HG02610 (cell line): ENCODE data around the gene CALML3.

Experiments
- ATAC-seq: cut with Tn5 transposase; IDR thresholded peaks from one replicate; pipeline ENCODE4 v1.9.1; 2021; ENCODE audit warnings: mild to moderate bottlenecking, moderate library complexity; ENCODE audit not compliant: unreplicated experiment

CALML3 gene

GRCh38 chr10:5537684-5538083 is 12.9 kb downstream of the CALML3 start:
- no peak for ATAC-seq

- ATAC-seq = no peak
Observed at GRCh38 chr10:5538446-5538845, 13.7 kb downstream of the CALML3 start.

DNA sequence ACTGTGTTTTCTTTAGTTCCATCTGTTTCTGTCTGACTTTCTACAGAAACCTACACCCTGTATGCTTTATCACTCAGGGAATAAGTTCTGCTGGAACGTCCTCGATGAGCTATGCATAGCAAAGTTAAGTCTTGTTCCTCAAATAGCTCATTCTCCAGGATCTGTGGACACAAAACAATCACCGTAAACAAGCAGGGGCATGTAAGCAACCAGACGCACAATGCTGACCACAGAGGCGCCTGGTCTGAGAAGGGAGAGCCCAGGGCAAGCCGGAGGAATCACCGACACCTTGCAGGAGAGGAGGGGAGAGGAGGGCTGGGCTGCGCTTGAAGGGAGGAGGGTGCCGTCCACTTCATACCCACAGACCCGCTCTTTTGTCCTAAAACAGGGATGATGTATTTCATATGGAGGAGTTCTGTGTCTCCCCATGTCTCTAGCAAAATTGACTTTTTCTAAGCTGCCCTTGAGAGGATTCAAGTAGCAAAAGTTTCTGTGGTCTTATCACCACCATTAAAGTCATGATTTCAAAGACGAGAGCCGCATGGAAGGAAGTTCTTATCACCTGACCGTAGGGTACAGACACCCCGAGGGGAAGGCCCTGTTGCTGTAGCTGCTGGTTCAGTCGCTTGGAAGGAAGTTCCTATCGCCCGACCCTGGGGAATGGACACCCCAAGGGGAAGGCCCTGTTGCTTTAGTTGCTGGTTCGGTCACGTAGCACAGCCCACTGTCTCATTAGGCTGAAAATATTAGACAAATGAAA is 14.3 kb downstream of the CALML3 start:
- ATAC-seq = no peak

DNA sequence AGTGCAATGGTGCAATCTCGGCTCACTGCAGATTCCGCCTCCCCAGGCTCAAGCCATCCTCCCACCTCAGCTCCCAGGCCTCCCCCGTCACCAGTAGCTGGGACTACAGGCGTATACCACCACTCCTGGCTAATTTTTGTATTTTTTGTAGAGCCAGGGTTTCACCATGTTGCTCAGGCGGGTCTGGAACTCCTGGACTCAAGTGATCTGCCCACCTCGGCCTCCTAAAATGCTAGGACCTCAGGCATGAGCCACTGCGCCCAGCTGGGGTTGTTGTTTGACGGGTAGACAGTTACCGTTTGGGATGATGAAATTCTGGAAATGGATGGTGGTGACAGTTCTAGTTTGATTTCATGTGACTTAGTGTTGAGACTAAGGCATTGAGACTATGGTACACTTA is 15.3 kb downstream of the CALML3 start:
- no peak for ATAC-seq

- ATAC-seq = no peak
Observed at GRCh38 chr10:5540891-5541290, 16.1 kb downstream of the CALML3 start.

- ATAC-seq = no peak
Observed at GRCh38 chr10:5542100-5542499, 17.3 kb downstream of the CALML3 start.

DNA sequence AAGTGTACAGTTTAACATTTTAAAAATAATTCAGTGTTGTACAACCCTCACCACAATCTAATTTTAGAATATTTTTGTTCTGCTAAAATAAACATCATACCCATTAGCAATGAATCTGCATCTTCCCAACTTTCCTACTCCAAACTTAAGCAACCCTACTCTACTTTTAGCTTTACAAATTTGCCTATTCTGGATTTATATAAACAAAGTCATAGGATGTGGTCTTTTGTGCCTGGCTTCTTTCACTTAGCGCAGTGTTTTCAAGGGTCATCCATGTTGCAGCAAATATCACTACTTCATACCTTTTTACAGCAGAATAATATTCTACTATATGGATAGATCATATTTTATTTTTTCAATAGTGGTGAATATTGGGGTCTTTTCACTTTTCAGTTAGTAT is 18.9 kb downstream of the CALML3 start:
- ATAC-seq = no peak

DNA sequence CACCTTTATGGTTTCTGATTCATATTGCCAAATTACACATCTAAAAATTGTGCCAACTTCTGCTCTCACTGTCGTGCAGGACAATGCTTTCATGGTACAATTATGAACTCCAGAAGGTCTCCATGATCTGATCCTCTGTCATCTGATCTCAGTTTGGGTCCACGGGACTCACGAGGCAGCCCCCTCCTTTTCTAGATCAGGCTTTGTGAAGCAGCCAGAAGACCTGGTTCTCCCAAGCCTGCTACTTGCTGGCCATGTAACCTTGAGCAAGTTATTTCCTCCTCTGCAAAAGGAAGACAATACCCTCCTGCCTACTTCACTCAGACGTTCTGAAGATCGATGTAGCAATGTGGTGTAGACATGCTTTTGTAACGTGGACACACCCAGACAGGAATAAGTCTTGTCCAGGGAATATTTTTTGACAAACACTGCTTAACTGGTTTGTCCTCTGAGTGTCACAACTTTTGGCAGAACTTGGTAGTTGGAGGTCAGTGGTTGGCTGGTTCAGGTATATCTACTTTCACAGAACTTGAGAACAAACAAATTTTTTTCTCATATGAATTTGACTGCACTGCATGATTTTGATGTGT is 19.6 kb downstream of the CALML3 start:
- no peak for ATAC-seq

DNA sequence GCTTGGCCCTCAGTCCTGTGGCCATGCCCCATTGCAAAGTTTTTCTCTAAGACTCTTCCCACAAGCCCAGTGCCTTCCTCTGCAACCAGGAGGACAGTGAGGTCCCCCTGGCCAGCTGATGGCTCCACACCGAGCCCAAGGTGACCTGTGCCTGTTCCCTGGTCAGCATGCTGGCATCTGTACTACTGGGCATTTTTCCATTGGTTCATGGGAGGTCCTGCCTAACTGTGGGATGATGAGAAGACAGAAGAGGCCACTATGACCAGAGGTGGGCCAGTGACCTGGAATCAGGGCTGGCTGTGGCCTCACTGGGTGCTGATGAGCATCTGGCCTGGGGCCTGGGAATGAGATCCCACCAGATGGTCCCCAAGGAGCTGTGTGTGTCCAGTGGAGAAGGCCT is 20.2 kb downstream of the CALML3 start:
- ATAC-seq = no peak

DNA sequence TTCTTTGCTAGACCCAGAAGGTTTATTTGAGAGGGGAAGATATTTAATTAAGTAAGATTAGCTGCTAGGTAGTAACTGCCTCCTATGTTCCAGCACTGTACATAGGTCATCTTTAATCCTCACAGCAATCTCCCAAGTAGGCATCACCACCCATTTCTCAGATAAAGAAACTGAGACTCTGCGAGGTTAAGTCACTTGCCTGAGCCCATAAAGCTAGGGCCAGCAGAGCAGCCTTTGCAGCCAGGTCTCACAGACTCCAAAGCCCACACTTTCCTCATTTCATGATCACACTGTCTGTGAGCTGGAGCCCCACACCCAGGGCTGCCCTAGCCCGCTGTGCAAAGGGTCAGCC is 20.6 kb downstream of the CALML3 start:
- no peak for ATAC-seq

- ATAC-seq = no peak
Observed at GRCh38 chr10:5545778-5546710, 21.3 kb downstream of the CALML3 start.

GRCh38 chr10:5546891-5547680 is 22.3 kb downstream of the CALML3 start:
- ATAC-seq = no peak

DNA sequence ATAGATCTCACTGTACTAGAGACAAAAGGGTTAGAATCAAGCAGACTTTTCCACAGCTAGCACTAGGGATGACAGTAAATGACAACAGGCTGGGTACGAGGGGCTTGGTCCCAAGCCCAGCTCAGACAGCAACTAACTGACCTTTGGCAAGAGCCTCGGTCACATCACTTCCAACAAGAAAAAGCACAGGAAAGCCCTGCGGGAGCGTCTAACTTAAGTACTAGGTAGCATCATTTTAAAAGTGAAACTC is 22.8 kb downstream of the CALML3 start:
- ATAC-seq = no peak

GRCh38 chr10:5547931-5548660 is 23.3 kb downstream of the CALML3 start:
- ATAC-seq = no peak

DNA sequence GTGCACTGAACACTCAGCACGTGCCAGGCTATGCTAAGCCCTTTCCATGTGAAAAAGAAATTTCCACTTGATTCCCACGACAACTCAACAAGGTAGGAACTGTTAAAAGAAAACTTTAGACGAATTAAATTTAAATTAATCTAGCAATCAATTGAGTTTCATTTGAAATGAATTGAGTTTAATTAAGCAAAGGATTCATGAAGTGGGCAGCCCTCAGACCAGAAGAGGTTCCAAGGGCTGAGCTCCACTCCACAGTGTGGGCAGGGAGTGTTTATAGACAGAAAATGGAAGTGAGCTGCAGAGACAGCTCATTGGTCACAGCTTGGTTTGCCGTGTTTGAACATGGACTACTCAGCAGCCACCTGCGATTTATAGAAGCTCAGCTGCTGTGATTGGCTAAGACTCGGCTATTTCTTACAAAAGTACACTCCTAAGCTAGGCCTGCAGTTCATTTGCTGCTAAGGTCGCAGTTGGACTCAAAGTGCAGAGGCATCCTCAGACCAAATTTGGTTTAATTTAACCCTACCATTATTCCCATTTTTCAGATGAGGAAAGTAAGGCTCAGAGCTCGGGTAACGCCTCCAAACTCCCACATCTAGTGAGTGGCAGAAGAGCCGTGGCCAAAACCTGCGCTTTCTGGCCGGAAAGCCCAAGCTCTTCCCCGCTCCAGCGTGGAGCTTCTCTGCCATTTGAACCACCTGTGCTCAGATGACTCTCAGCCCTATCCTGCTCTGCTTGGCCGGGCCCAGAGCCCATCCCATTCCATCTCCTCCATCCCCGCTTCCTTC is 24.9 kb downstream of the CALML3 start:
- no peak for ATAC-seq

GRCh38 chr10:5550250-5550545 is 25.4 kb downstream of the CALML3 start:
- ATAC-seq = no peak

GRCh38 chr10:5550621-5551530 is 26.1 kb downstream of the CALML3 start:
- ATAC-seq = no peak

DNA sequence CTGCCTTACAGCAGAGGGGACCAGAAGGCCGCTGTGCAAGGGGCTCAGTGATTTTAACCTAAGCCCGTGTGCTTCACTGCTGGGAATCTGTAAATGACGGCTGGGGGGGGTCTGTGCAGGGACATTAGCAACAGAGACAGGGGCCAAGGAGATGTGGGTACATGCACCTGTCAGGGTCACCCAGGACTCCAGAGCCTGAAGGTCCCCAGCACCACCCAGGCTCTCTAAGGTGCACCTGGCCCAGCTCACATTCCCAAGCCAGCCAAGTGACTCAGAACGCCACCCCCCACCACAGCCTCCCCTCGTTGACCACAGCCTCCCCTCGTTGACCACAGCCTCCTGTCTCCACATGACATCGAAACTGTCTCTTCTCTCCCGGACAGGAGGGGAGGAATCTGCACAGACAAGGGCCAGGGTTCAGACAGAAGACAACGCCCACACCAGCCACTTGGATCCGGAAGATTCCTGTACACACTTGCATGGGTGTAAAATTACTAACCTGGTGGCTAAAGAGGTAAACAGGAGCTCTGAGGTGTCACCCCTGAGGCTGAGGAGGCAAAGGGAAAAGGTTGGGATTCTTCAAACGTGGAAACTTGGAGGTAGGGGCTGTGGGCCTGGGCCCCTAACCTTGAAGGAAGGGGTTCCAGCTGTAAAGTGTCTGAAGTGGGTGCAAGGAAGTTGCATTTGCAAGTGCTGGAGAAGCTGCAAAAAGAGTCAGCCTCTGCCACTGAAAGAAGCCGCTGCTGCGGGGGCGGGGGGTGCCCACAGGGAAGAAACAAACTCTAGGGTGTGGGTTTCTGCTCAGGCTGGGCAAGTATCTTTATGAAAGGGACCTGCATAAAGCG is 27.0 kb downstream of the CALML3 start:
- no peak for ATAC-seq
